ENCODE results near the gene USP17L19.
"Not testable (repeated sequence)": the region's sequence is repeated elsewhere in the genome, so short reads cannot be mapped to it uniquely, and the experiment has no call there.

Gene USP17L19

GRCh38 chr4:9253078-9253477 lies at the start of gene USP17L19:
Gene USP17L19 (plus strand): TSS chr4:9253378. CDS start chr4:9253378, 0 bp downstream.
- DNase-seq = not testable (repeated sequence)

- not testable (repeated sequence) for DNase-seq
Measured at GRCh38 chr4:9210357-9210756, 42.8 kb upstream of the USP17L19 start, which contains the start of gene USP17L10. Gene USP17L10 (plus strand): TSS chr4:9210657. CDS start chr4:9210657, 0 bp downstream.

- not testable (repeated sequence) for DNase-seq
Measured at GRCh38 chr4:9214701-9215100, 38.5 kb upstream of the USP17L19 start.

GRCh38 chr4:9215105-9215504 lies 38.1 kb upstream of the USP17L19 start, which contains the start of gene USP17L11:
Gene USP17L11 (plus strand): TSS chr4:9215405. CDS start chr4:9215405, 0 bp downstream.
- not testable (repeated sequence) for DNase-seq

GRCh38 chr4:9219852-9220251 lies 33.3 kb upstream of the USP17L19 start, which contains the start of gene USP17L12:
Gene USP17L12 (plus strand): TSS chr4:9220152. CDS start chr4:9220152, 0 bp downstream.
- DNase-seq = not testable (repeated sequence)

- DNase-seq = not testable (repeated sequence)
Measured at GRCh38 chr4:9224596-9224995, 28.6 kb upstream of the USP17L19 start, which contains the start of gene USP17L13. Gene USP17L13 (plus strand): TSS chr4:9224896. CDS start chr4:9224896, 0 bp downstream.

- DNase-seq = not testable (repeated sequence)
Measured at GRCh38 chr4:9230249-9230648, 22.9 kb upstream of the USP17L19 start.

GRCh38 chr4:9234085-9234484 lies 19.1 kb upstream of the USP17L19 start, which contains the start of gene USP17L15:
Gene USP17L15 (plus strand): TSS chr4:9234385. CDS start chr4:9234385, 0 bp downstream.
- not testable (repeated sequence) for DNase-seq

GRCh38 chr4:9238461-9238860 lies 14.7 kb upstream of the USP17L19 start:
- not testable (repeated sequence) for DNase-seq

GRCh38 chr4:9243579-9243978 lies 9.6 kb upstream of the USP17L19 start, which contains the start of gene USP17L17:
Gene USP17L17 (plus strand): TSS chr4:9243879. CDS start chr4:9243879, 0 bp downstream.
- not testable (repeated sequence) for DNase-seq

- DNase-seq = not testable (repeated sequence)
Measured at GRCh38 chr4:9247953-9248680, 5.1 kb upstream of the USP17L19 start, which contains the start of gene USP17L18. Gene USP17L18 (plus strand): TSS chr4:9248630. CDS start chr4:9248630, 0 bp downstream.

GRCh38 chr4:9257824-9258223 lies 4.6 kb downstream of the USP17L19 start, which contains the start of gene USP17L20:
Gene USP17L20 (plus strand): TSS chr4:9258124. CDS start chr4:9258124, 0 bp downstream.
- DNase-seq = not testable (repeated sequence)

GRCh38 chr4:9262572-9262971 lies 9.4 kb downstream of the USP17L19 start, which contains the start of gene USP17L21:
Gene USP17L21 (plus strand): TSS chr4:9262872. CDS start chr4:9262872, 0 bp downstream.
- not testable (repeated sequence) for DNase-seq

GRCh38 chr4:9267319-9267718 lies 14.1 kb downstream of the USP17L19 start, which contains the start of gene USP17L22:
Gene USP17L22 (plus strand): TSS chr4:9267619. CDS start chr4:9267619, 0 bp downstream.
- DNase-seq = not testable (repeated sequence)

- DNase-seq = not testable (repeated sequence)
Measured at GRCh38 chr4:9271719-9272118, 18.5 kb downstream of the USP17L19 start.
